ENCODE data around the gene TSPAN18. TPM values are rescaled to one million over a fixed set of nuclear protein-coding genes. Genes with fewer than 3 reads are reported as not detected.
A peak's percentile ranks its signal among the peaks of the same experiment; 100 is the strongest.

The TSPAN18 gene
- total and polyA plus RNA-seq, 11 donors, result 40.0 to 151 (median 74.9) TPM

- TF ChIP-seq POLR2A (IDR thresholded peaks at IDR 0.05), result no peak
- no peak for TF ChIP-seq CTCF (IDR thresholded peaks at IDR 0.05)
- Histone ChIP-seq H3K36me3 (no peaks in the 10 kb centered on the region), H3K4me1 (peaks cover 0 to 51% (median 25%) of the 10 kb centered on the region in 12 donors), H3K4me3 (no peak overlapping the region), H3K27ac (no peak overlapping the region), H3K9me3 (peaks cover 0 to 2% (median 0%) of the 10 kb centered on the region in 12 donors), H3K27me3 (no peaks in the 10 kb centered on the region)
- no peak for DNase-seq
- intact Hi-C loops (cut with DNase I), result no loop called here
- WGBS, 4 donors, result 89 to 96% (median 93%) methylated on average over 4 to 5 of the region's 5 CpGs
- no peak for ATAC-seq
Measured at GRCh38 chr11:44976576-44976975, 249.8 kb downstream of the TSPAN18 start.

GRCh38 chr11:44977493-44977984 lies 250.8 kb downstream of the TSPAN18 start:
- no peak for ATAC-seq
- Histone ChIP-seq H3K9me3 (peaks cover 0 to 3% (median 0%) of the 10 kb centered on the region in 12 donors), H3K4me1 (peaks cover 0 to 51% (median 24%) of the 10 kb centered on the region in 12 donors), H3K4me3 (no peak overlapping the region), H3K27me3 (no peaks in the 10 kb centered on the region), H3K36me3 (no peaks in the 10 kb centered on the region), H3K27ac (peak overlapping the region in 4 of 12 donors; percentile 24 to 73 (median 38))
- 40 to 50% (median 48%) methylated on average over 9 of the region's 9 CpGs for WGBS, 4 donors
- intact Hi-C loops (cut with DNase I), result no loop called here
- no peak for DNase-seq
- no peak for TF ChIP-seq POLR2A (IDR thresholded peaks at IDR 0.05)
- TF ChIP-seq CTCF (IDR thresholded peaks at IDR 0.05), result peak in 5 of 12 donors; percentile 6 to 29 (median 26)

GRCh38 chr11:44978274-44978960 lies 251.7 kb downstream of the TSPAN18 start:
- Histone ChIP-seq H3K4me3 (no peak overlapping the region), H3K27me3 (no peaks in the 10 kb centered on the region), H3K9me3 (peaks cover 0 to 3% (median 0%) of the 10 kb centered on the region in 12 donors), H3K4me1 (peaks cover 0 to 44% (median 21%) of the 10 kb centered on the region in 12 donors), H3K36me3 (no peaks in the 10 kb centered on the region), H3K27ac (peak overlapping the region in 6 of 12 donors; percentile 9 to 73 (median 41))
- DNase-seq (no peak), ATAC-seq (no peak)
- TF ChIP-seq CTCF (IDR thresholded peaks at IDR 0.05) (no peak), POLR2A (IDR thresholded peaks at IDR 0.05) (no peak)
- WGBS, 4 donors, result 56 to 73% (median 65%) methylated on average over 3 of the region's 3 CpGs
- intact Hi-C loops (cut with DNase I), result no loop called here

GRCh38 chr11:44978961-44979331 lies 252.2 kb downstream of the TSPAN18 start:
- TF ChIP-seq POLR2A (IDR thresholded peaks at IDR 0.05), result no peak
- no peak for TF ChIP-seq CTCF (IDR thresholded peaks at IDR 0.05)
- H3K4me3 ChIP-seq, result no peak overlapping the region
- intact Hi-C loops (cut with DNase I), result no loop called here
- ATAC-seq (peak in 2 of 4 donors; percentile 15 to 17), DNase-seq (no peak)
- H3K27ac ChIP-seq, result peak overlapping the region in 7 of 12 donors; percentile 9 to 73 (median 45)
- no peaks in the 10 kb centered on the region for H3K27me3 ChIP-seq
- peaks cover 0 to 42% (median 21%) of the 10 kb centered on the region in 12 donors for H3K4me1 ChIP-seq
- H3K36me3 ChIP-seq, result no peaks in the 10 kb centered on the region
- H3K9me3 ChIP-seq, result peaks cover 0 to 3% (median 0%) of the 10 kb centered on the region in 12 donors
- 95 to 100% (median 100%) methylated on average over 1 of the region's 1 CpG for WGBS, 4 donors
